Measurements from ENCODE around the gene NACC1. TPM values are rescaled to one million over a fixed set of nuclear protein-coding genes. Genes with fewer than 3 reads are reported as not detected.
A peak's percentile ranks its signal among the peaks of the same experiment; 100 is the strongest.
"Not testable (repeated sequence)": the region's sequence is repeated elsewhere in the genome, so short reads cannot be mapped to it uniquely, and the experiment has no call there.

NACC1 gene
- polyA plus RNA-seq, 5 donors = 14.0 to 32.4 (median 19.7) TPM

- peak; percentile 97 to 98 for DNase-seq
These were observed 44.9 kb downstream of the NACC1 start for GRCh38 chr19:13162724-13163608.

- peak; percentile 87 to 90 for DNase-seq
These were observed 45.7 kb downstream of the NACC1 start for GRCh38 chr19:13163609-13164342.

GRCh38 chr19:13164343-13165161, 46.5 kb downstream of the NACC1 start:
- peak; percentile 97 for DNase-seq

- DNase-seq = peak in 1 of 2 donors; percentile 29
These were observed 47.3 kb downstream of the NACC1 start for GRCh38 chr19:13165162-13165997.

GRCh38 chr19:13166151-13166550, 48.1 kb downstream of the NACC1 start:
- not testable (repeated sequence) for DNase-seq

- DNase-seq = no peak
These were observed 51.7 kb downstream of the NACC1 start for GRCh38 chr19:13169769-13170168.

GRCh38 chr19:13171146-13171545, 53.1 kb downstream of the NACC1 start:
- no peak for DNase-seq

GRCh38 chr19:13172346-13173138, 54.5 kb downstream of the NACC1 start:
- DNase-seq = peak in 1 of 2 donors; percentile 27

- no peak for DNase-seq
These were observed 55.2 kb downstream of the NACC1 start for GRCh38 chr19:13173139-13173737.

- DNase-seq = no peak
These were observed 58.3 kb downstream of the NACC1 start for GRCh38 chr19:13176345-13176744.

GRCh38 chr19:13177584-13177983, 59.5 kb downstream of the NACC1 start:
- not testable (repeated sequence) for DNase-seq

- DNase-seq = not testable (repeated sequence)
These were observed 60.2 kb downstream of the NACC1 start for GRCh38 chr19:13178291-13178690.

GRCh38 chr19:13181747-13182388, 63.8 kb downstream of the NACC1 start:
- peak; percentile 64 to 73 for DNase-seq

- not testable (repeated sequence) for DNase-seq
These were observed 66.9 kb downstream of the NACC1 start for GRCh38 chr19:13184926-13185325.

GRCh38 chr19:13185763-13186657, 67.9 kb downstream of the NACC1 start:
- DNase-seq = not testable (repeated sequence)

- not testable (repeated sequence) for DNase-seq
These were observed 68.6 kb downstream of the NACC1 start for GRCh38 chr19:13186688-13187087.

GRCh38 chr19:13187419-13187818, 69.4 kb downstream of the NACC1 start:
- DNase-seq = no peak

- no peak for DNase-seq
These were observed 71.5 kb downstream of the NACC1 start for GRCh38 chr19:13189600-13189999.

Data from right lung (tissue), 5 donors.